HL-60 (cell line): ENCODE results near the gene PRDX2.
"Not testable (repeated sequence)": the region's sequence is repeated elsewhere in the genome, so short reads cannot be mapped to it uniquely, and the experiment has no call there.

Source experiments
- DNase-seq, 2 experiments: peaks; one replicate each; pipeline ENCODE4 v3.0.0-alpha.2; 2010 to 2020; ENCODE audit warnings: low read depth in 1 of 2, low spot score in 1 of 2
- H3K27ac ChIP-seq: fragments of 250-450 bp; sonication (Bioruptor Pico); replicated peaks from 2 replicates; pipeline ENCODE4 v1.5.1; 2020; ENCODE audit warnings: mild to moderate bottlenecking, moderate library complexity
- H3K27me3 ChIP-seq: fragments of 250-450 bp; sonication (Bioruptor Pico); 2 replicates; pipeline ENCODE4 v1.5.1; 2021; ENCODE audit warnings: mild to moderate bottlenecking, moderate library complexity; ENCODE audit not compliant: insufficient read depth, poor library complexity, severe bottlenecking
- H3K4me3 ChIP-seq: replicated peaks from 2 replicates; pipeline ENCODE4 v1.5.1; 2011; ENCODE audit warnings: mild to moderate bottlenecking, control low read depth, low read length; ENCODE audit not compliant: insufficient read depth
- CTCF ChIP-seq: IDR thresholded peaks from one replicate; pipeline ENCODE4 v1.5.1; 2011; ENCODE audit warnings: low read length, control low read depth, inconsistent platforms; ENCODE audit not compliant: insufficient read depth
- GABPA ChIP-seq: IDR thresholded peaks from 2 replicates; pipeline ENCODE4 v1.6.1; 2012; ENCODE audit warnings: low read depth
- POLR2AphosphoS5 ChIP-seq: IDR thresholded peaks from 2 replicates; pipeline ENCODE4 v1.6.1; 2012; ENCODE audit warnings: low read depth
- REST ChIP-seq: IDR thresholded peaks from 2 replicates; pipeline ENCODE4 v1.6.1; 2012; ENCODE audit warnings: low read depth; ENCODE audit not compliant: insufficient replicate concordance
- SPI1 ChIP-seq: IDR thresholded peaks from 2 replicates; pipeline ENCODE4 v1.6.1; 2012; ENCODE audit warnings: low read depth, mild to moderate bottlenecking, borderline replicate concordance
- long read RNA-seq: library from polyadenylated mRNA; unstranded; transcript quantifications from one replicate; pipeline ENCODE4 v2.0.0, GENCODE V29; 2020

Gene PRDX2
- long read RNA-seq, partial matches to known transcripts = 0 of 1 reads
- long read RNA-seq, other reads (novel, unspliced or antisense) = 1 of 1 reads

DNA sequence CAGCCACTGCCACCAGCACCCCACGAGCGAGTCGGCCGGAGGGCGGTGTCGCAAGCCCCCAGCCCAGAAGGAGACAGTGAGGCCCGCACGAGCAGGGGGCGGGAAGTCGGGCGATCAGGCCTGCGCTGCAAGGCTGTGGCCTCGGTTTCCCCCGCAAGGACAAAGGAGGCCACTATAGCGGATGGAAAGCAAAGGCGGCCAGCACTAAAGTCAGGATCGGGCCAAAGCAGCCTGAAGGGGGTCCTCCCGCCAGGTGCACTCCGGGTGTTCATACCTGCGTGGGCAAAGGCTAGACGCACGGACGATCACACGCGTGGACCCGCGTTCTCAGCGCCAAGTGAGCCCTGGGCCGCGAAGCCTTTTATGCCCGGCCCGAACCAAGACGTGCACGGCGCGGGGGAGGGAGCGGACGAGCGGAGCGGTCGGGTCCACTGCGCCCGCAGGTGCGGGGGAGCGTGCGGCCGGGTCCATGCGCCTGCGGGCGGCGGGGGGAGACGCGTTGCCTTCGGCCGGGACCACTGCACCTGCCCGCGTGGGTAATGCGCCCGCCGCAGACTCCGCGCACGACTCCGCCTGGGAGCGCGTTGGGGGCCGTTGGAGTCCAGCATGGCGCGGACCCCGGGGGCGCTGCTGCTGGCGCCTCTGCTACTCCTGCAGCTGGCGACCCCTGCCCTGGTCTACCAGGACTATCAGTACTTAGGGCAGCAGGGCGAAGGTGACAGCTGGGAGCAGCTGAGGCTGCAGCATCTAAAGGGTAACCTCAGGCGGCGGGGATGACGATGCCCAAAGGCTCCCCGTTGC lies at the start of gene PRDX2, which contains the start of gene THSD8:
Gene PRDX2 (minus strand): TSS at position 335 of the 801 bp plus-strand sequence. CDS start 539 bp downstream, outside the sequence.
Gene THSD8 (plus strand): TSS at position 604 of the 801 bp plus-strand sequence. CDS start 3 bp downstream, at position 607.
- no peak within 1 kb of the TSS for H3K27ac ChIP-seq
- H3K4me3 ChIP-seq = peak within 1 kb of the TSS; percentile 43
- peak in 1 of 2 experiments; percentile 58 for DNase-seq
- H3K27me3 ChIP-seq = peaks cover 6% of the 10 kb centered on the region
- TF ChIP-seq POLR2AphosphoS5 = peak; percentile 61; the same call in 1 of the 2 replicates
- no peak for TF ChIP-seq SPI1

DNA sequence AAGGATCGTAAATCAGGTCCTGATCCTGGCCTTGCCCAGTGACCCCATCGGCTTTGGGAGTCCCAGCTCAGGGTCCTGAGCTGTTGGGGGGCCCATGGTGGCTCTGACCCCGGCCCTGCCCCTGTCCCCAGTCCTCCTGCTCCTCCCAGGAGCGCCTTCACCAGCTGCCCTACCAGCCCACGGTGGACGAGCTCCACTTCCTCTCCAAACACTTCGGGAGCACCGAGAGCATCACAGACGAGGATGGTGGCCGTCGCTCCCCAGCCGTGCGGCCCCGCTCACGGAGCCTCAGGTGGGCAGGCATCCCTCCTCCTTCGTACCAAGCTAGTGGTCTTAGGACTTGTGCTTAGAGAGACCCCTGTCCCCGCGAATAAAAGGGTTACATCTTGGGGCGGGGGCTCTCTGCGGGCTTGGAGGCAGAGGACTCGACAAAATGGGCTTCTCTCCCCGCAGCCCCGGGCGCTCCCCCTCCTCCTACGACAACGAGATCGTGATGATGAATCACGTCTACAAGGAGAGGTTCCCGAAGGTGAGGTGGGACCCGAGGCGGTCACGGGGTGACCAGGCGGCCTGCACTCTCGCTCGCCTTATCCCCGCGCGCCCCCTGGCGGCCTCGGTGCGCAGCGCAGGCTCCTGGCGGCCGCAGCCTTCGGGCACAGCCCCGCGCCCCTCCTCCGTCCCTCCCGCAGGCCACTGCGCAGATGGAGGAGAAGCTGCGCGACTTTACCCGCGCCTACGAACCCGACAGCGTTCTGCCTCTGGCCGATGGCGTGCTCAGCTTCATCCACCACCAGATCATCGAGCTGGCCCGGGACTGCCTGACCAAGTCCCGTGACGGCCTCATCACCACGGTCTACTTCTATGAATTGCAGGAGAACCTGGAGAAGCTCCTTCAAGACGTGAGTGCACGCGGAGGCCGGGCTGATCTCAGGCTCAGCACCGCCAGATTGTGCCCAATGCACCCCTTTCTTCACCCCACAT lies 45.8 kb upstream of the PRDX2 start:
- Histone ChIP-seq H3K27me3 (peaks cover 2% of the 10 kb centered on the region), H3K4me3 (no peak overlapping the region), H3K27ac (no peak overlapping the region)
- TF ChIP-seq GABPA (no peak), POLR2AphosphoS5 (no peak), SPI1 (peak; percentile 66; the same call in 1 of the 2 replicates), CTCF (peak; percentile 91), REST (no peak)
- DNase-seq = peak; percentile 64 to 77

- DNase-seq, H3K4me3 ChIP-seq, H3K27me3 ChIP-seq, H3K27ac ChIP-seq: not testable (repeated sequence)
Measured at GRCh38 chr19:12846613-12847012, 45.0 kb upstream of the PRDX2 start.

DNA sequence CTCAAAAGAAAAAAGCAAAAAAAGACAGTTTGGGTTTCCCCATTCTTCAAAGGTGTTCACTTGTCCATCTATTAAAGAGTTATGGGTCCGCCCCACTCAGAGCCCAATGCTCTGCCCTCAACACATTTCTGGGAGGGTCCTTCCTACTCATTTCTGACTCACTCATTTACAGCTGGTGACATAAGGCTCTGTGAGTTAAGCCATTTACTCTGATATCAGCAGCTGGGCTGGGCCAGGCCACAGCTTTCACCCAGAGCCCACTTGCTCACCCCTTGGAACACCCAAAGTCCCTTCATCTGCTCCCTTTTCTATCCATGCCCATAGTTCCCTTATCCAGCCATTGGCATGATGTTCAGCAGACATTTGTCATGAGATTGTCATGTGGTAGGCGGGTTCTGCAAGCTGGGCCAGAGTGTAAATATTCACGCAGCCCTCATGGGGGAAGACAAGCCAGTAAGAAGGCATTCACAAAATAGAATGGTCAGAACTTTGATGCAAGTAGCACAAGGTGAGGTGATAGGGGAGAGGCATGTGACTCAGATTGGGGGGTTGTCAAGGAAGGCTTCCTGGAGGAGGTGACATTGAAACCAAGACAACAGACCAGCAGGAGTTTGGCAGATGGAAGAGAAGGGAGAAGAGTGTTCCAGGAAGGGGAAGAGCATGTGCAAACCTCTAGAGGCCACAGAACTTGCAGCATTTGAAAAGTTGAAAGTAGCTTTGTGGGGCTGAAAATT lies 42.6 kb upstream of the PRDX2 start:
- DNase-seq = no peak
- H3K27me3 ChIP-seq = peaks cover 28% of the 10 kb centered on the region
- no peak overlapping the region for H3K27ac ChIP-seq
- no peak overlapping the region for H3K4me3 ChIP-seq
- no peak for TF ChIP-seq POLR2AphosphoS5
- TF ChIP-seq GABPA = no peak
- TF ChIP-seq CTCF = no peak

GRCh38 chr19:12843328-12843727 lies 41.7 kb upstream of the PRDX2 start:
- TF ChIP-seq REST (no peak), CTCF (no peak), POLR2AphosphoS5 (no peak)
- H3K27me3 ChIP-seq = peaks cover 36% of the 10 kb centered on the region
- DNase-seq = no peak
- H3K4me3 ChIP-seq = no peak overlapping the region
- no peak overlapping the region for H3K27ac ChIP-seq
